T-helper 1 cell (primary cell): ENCODE measurements around the gene STK17B.
"Not testable (repeated sequence)": the region's sequence is repeated elsewhere in the genome, so short reads cannot be mapped to it uniquely, and the experiment has no call there.

Experiments used
- DNase-seq, 5 donors: peaks; one replicate each; pipeline ENCODE4 v3.0.0-alpha.2; 2012 to 2020
- total RNA-seq, 4 donors: gene quantifications; one replicate each; lab custom pipeline; 2026; lab: John Stamatoyannopoulos, UW

Gene STK17B
- total RNA-seq, result 815 to 2,038 (median 1,205) reads per million in 4 donors

- peak; percentile 92 to 98 (median 97) for DNase-seq
Observed at GRCh38 chr2:196171248-196171871, at the start of gene STK17B. STK17B (minus strand) TSS chr2:196171578; CDS start chr2:196163383, 8,195 bp downstream.

DNA sequence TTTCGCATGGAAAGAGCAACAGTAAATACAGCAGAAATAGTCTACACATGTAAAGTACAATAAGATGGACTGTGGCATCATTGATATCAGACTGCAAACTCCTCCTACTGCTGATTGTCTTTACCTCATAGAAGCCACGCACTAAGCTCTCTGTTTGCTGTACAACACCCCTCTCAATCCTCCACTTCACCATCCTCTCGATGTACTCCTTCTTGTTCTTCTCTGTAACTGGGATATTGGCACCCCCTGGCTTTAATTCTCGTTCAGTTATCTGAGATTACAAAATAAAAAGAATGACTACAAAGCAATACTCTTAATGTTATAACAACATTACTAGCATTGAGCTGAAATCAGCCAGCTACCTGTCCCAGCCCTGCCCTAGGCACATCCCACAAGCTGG lies 49.3 kb upstream of the STK17B start:
- DNase-seq, result no peak

DNA sequence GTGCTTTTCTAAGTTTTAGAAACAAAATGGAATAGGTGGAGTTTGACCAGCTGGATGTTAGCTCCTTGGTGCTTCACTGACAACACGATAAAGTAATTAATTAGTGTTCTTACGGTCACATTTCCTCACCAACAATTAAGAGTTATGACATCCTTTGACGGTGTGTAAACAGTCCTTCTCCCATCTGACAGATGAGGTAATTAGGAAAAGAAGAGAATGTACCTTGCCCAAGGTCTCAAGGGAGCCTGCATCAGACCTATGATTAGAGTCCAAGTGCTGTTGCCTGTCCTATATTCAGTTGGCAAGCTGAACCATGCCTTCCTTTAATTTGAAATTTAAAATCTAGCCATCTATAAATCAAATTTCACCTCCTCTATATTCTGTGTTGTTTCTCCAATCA lies 48.3 kb upstream of the STK17B start:
- DNase-seq, result no peak

DNA sequence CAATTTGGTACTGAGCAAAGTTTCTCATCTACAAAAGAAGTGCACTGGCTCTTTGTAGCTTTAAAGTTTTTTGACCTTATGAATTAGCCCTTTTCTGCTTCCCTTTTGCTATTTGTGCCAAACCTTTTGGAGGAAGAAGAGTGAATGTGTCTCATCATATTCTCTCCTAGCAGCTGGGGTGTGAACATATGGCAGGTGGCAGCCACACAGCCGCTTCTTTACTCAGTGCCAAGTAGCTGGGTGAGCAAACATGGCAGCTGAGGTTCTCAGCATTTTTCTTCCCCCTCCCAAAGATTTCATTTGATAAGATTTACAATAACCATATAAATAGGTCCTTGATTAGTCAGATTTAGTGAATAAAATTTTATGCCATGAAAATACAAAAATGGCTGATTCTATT lies 46.7 kb upstream of the STK17B start:
- no peak for DNase-seq

DNA sequence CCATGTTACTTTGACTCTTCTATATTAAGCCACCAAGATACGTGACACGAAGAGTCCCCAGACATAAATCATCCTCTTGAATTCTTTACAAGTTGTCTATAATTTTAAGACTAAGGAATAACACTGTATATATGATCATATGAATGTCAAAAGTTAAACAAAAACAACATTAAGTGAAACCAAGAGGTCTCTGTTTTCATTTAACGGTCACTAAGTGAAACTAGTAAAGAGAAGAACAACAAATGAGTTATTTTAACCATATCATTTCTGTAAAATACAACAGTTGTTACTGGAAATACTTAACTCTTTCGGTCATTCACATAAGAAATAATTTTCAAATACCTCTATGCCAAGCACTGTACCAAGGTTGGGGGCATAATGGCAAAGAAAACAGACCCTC lies 45.7 kb upstream of the STK17B start:
- no peak for DNase-seq

DNA sequence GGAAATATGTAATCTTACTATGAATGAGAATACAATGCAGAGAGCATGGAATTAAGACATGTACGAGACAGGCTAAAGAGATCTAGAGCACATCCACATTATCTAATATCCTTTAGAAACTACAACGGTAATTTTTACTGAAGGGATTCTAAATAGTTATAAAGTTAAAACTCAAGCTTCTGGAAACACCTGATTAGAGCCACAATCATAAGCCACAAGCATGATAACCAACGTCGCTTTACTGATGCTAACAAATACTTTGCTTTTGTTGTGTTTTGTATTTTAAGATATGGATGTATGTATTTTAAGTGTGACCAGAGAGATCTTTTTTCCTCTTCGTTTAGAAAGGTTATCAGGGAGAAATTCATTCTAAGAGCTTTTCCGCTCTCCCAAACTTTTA lies 44.0 kb upstream of the STK17B start:
- DNase-seq, result no peak

GRCh38 chr2:196214156-196214555 lies 42.8 kb upstream of the STK17B start:
- no peak for DNase-seq

DNA sequence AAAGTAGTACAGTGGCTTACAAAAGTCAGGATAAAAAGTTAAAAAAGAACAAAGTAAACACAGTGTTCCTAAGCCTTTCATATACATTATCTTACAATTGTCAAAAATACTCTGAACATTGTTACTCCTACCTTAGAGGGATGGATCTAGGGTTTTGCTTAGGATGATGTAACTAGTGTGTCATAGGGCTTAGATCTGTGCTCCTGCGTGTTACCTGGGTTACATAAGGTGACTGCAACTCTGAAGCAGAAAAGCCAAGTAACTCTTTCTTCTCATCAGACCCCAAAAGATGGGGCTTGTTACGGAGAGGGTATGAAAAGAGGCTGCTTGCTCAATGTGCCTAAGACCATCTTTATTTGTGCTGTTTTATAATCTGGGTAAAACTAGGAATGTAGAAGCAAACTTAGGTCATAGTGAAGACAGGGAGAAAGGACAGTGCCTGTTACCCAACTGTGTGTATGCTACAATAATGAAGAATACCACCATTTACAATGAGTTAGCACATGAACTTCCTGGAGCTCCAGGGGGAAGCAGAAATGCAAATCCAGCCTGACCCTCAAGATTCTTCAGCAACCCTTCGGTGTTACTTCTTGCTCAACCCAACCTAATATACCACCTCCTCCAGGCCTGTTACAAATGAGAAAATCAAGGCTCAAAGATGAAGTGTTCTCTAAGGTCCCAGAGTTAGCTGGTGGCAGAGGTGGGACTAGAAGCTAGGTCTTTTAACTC lies 42.0 kb upstream of the STK17B start:
- no peak for DNase-seq

- DNase-seq, result no peak
Observed at GRCh38 chr2:196208915-196209314, 37.5 kb upstream of the STK17B start.

- no peak for DNase-seq
Observed at GRCh38 chr2:196206804-196207203, 35.4 kb upstream of the STK17B start.

GRCh38 chr2:196205881-196206435 lies 34.6 kb upstream of the STK17B start:
- no peak for DNase-seq

DNA sequence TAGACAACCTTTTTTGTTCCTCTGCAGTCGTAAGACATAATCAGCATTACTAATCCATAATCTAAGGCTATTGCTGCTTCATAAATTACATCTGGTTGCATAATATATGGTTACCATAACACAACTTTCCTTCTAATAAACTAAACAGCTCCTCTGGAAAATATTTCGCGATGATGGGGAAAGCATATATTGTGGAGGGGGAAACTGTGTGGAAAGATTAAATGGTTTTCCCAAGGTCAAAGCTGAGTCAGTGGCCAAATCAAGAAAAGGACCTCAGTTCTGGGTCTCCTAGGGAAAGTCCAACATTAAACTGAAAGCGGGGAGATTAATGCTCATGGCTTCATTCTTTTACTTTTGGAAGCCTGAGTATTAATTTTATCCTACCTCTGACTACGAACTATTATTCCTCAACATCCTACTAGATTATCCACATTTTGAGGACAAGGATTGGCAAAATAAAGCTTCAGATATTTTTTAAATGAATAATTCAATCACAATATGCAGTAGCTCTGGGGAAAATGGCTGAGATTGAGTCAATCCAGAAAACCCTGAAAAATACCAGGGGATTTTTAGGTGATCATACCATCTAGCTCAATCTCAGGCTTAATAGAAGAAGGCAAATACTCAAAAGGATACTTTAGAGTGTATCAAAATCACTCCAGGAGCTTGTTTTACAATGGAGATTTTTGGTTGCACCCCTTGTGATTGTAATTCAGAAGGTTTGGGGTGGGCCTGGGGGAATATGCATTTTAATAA lies 33.8 kb upstream of the STK17B start:
- DNase-seq, result no peak

DNA sequence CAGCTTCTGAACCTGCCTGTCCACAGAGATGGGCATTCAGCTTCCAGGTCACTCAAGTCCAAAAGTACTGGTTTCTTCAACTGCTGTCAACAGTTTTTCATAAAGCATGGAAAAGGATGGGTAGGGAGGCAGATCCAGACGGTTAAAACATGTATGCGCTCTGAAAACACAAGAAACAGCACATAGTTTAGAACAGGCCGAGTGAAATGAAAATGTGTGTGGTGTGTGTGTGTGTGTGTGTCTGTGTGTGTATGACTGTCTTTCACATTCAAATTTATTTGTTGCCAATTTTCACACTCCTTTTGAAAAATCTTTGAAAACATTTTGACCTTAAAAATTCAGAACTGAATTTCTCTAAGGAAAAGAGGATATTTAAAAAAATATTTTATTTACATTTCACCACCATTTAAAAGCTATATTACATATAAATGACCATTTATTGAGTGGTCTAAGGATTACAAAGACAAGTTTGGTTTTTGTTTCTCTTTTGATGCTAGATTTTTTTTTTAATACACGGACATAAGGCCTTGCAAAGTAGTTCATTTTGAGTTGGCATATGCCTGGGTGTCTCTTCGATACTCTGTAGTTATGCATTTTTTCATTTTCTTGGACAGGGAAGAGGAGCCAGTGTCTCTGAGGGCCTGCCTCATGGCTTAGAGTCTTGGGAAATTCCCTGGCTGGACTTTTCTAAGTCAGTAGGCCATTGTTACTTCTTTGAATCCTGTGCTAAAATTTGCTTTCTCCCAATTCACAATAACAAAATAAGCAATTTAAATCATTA lies 30.0 kb upstream of the STK17B start:
- DNase-seq, result peak in 1 of 5 donors; percentile 34

DNA sequence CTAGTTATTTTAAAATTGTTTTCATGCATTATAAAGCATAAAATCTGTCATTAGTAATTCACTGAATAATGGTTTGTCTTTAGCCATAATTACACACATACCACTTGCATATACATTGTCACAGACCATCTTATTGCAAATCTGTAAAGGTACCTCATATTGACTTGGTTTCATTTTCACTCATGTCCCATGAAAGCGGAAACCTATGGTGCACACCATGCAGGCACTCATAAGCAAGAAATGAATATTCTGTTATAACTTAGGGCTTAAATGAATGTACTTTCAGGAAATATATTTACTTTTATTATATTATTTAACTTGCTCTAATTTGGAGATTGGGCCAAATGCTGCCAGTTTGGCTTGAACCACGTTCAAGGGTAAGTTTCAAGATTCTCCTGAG lies 29.2 kb upstream of the STK17B start:
- peak in 1 of 5 donors; percentile 92 for DNase-seq

- no peak for DNase-seq
Observed at GRCh38 chr2:196195758-196196157, 24.4 kb upstream of the STK17B start.

GRCh38 chr2:196195302-196195701 lies 23.9 kb upstream of the STK17B start:
- peak in 1 of 5 donors; percentile 61 for DNase-seq

DNA sequence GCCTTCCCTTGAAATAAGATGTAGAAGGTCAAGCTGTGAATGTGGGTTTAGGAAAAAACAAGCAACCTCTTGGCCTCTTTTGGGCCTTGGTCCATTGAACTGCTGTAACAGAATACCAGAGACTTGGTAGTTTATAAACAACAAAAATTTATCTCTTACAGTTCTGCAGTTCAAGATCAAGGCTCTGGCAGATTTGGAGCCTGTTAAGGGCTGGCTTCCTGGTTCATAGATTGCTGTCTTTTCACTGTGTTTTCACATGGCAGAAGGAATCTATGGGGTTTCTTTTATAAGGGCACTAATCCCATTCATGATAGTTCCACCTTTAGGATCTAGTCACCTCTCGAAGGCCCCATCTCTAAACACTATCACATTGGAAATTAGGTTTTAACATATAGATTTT lies 20.2 kb upstream of the STK17B start:
- no peak for DNase-seq

- DNase-seq, result no peak
Observed at GRCh38 chr2:196187898-196188458, 16.6 kb upstream of the STK17B start.

DNA sequence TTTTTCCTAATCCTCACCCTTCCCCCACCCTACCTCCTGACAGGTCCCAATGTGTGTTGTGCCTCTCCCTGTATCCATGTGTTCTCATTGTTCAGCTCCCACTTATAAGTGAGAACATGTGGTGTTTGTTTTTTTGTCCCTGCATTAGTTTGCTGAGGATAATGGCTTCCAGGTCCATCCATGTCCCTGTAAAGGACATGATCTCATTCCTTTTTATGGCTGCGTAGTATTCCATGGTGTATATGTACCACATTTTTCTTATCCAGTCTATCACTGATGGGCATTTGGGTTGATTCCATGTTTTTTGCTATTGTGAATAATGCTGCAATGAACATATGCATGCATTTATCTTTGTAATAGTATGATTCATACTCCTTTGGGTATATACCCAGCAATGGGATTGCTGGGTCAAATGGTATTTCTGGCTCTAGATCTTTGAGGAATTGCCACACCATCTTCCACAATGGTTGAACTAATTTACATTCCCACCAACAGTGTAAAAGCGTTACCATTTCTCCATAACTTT lies 15.9 kb upstream of the STK17B start:
- DNase-seq, result not testable (repeated sequence)

DNA sequence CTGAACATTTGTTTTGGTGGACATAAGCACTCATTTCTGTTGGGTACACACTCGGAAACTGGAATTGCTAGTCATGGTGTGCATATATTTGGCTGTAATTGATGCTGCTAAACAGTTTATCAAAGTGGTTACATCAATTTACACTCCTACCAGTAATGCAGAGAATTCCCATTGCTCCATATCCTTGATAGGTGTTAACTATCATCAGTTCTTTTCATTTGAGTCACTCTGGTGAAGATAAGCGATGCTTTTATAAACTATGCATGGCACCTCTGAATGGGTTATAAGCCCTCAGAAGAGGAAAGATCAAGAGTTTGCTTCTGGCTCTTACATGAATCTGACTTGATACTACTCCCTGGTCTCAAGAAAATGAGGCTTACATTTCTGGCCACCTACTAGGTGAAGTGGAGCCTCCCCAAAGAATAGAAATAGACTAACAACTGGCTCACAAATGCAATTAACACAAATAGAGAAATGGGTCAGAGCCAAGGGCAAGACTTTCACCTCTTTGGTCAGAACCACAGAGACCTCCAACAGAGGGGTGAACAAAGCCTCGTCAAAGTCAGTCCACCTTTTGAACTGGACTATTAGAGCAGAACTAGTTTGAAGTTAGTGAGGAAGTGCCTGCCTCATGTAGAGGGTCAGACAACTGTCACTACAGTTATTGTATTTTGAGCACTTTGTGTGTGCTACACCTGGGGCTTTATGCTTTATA lies 15.0 kb upstream of the STK17B start:
- DNase-seq, result no peak

- peak in 1 of 5 donors; percentile 26 for DNase-seq
Observed at GRCh38 chr2:196184921-196185320, 13.5 kb upstream of the STK17B start.
